Tongue (tissue), 2 donors: ENCODE results near the gene IARS2. TPM values are rescaled to one million over a fixed set of nuclear protein-coding genes. Genes with fewer than 3 reads are reported as not detected.
"Not testable (repeated sequence)": the region's sequence is repeated elsewhere in the genome, so short reads cannot be mapped to it uniquely, and the experiment has no call there.

ENCODE experiments used
- DNase-seq: peaks from one replicate; pipeline ENCODE4 v3.0.0-alpha.2; 2015
- total RNA-seq: library from RNA; depleted of rRNA; stranded (reverse); fragments of >200 nt; gene quantifications from one replicate; pipeline ENCODE4 v1.2.3, GENCODE V29; 2014

The IARS2 gene
- 89.8 TPM for total RNA-seq

- peak; percentile 94 for DNase-seq
These were observed at the start of gene IARS2 for GRCh38 chr1:220094016-220094911. TSS of gene IARS2 (plus strand) at chr1:220094132. CDS start at chr1:220094217, 85 bp downstream.

- no peak for DNase-seq
These were observed 49.1 kb upstream of the IARS2 start for GRCh38 chr1:220044678-220045355.

DNA sequence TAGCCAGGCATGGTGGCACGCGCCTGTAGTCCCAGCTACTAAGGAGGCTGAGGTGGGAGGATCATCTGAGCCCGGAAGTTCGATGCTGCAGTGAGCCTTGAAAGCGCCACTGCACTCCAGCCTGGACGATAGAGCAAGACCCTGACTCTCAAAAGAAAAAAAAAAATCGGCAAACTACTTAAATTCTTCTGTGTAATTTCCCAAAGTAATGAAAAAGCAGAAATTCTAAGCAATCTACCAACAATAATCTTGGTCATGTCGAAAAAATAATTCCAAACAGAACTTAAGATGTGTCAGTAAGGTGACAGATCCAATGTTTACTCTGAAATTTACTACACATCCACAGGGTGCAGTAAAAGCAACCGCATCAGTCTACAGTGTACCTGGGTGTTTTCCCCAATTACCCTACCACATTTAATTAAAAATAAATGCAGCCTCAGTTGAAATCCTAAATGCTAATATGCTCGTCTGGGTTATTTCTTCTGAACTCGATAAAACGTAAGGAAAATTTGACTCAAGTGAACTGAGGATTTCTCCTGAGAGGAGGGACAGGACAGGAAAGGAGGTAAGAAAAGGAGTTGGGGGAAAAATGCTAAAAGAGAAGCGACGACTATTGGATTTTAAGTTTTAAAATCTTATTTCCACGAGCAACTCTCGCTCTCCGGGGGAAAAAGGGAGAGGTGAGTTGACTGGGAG, 48.4 kb upstream of the IARS2 start:
- DNase-seq: no peak

GRCh38 chr1:220046052-220046930, 47.6 kb upstream of the IARS2 start, which contains the start of gene EPRS1:
TSS of gene EPRS1 (minus strand) at chr1:220046505. CDS start at chr1:220046388, 117 bp downstream.
- peak; percentile 98 for DNase-seq

DNA sequence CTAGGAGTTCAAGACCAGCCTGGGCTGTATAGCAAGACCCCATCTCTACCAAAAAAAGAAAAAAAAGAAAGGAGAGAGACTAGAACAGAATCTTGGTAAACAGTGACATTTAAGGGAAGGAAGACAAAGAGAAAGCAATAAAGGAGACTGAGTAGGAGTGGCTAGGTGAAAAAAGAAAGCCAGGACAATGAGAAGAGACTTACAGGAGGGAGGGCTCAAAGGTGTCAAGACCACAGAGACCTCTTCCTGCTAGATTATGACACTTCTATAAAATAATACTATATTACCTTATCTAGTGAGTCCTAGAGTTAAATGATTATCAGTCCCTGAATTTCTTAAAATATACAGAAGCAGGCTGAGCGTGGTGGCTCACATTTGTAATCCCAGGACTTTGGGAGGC, 37.6 kb upstream of the IARS2 start:
- DNase-seq: no peak

DNA sequence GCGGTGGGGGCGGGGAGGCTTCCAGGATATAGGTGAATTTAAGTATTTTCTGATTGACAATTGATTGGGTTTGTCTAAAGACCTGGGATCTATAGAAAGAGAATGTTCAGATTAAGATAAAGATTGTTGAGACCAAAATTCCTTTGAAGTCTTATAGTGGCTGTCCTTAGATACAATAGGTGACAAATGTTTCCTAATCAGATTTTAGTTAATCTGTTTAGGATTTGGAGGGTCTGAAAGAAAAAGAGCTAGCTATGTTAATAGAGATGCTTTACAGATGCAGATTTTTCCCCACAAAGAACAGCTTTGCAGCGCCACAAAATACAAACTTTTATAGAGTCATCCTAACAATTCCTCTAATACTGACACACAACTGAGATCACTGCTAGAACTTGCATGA, 33.1 kb upstream of the IARS2 start:
- no peak for DNase-seq

- DNase-seq: no peak
These were observed 31.3 kb upstream of the IARS2 start for GRCh38 chr1:220062629-220063028.

GRCh38 chr1:220067269-220068204, 26.4 kb upstream of the IARS2 start:
- DNase-seq: no peak

DNA sequence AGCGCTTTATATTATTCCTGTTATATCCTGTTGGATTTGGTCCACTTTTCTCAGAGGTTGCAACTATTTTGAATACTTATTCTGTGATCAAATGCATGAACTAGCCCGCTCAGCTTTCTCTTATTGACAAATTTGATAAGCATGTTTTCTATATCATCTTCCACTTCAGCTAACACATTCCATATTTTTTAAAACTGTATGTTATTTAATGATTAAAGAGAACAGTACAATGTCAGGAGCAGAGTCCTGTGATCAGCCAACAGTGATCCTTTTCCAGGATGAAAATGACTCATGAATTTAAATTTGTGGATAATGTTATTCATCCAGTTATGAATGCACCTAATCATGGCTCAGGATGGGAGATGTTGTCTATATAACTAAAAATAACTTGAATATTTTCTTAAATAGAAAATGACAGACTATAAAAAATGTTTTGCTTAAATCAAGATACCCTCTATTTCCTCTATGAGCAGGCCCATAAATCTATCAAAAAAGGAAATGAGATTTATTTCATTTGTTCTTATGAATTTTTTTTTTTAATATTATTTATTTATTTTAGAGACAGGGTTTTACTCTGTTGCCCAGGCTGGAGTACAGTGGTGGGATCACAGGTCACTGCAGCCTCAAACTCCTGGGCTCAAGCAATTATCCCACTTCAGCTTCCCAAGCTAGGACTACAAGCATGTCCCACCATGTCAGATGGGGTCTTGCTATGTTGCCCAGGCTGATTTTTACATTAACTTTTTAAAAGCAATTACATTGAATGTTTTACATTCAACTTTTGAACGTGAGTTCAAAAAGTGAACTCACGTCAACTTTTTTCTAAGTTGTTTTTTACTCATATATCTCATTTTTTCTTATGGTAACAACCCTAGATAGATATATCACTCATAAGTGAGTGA, 16.8 kb upstream of the IARS2 start:
- no peak for DNase-seq

DNA sequence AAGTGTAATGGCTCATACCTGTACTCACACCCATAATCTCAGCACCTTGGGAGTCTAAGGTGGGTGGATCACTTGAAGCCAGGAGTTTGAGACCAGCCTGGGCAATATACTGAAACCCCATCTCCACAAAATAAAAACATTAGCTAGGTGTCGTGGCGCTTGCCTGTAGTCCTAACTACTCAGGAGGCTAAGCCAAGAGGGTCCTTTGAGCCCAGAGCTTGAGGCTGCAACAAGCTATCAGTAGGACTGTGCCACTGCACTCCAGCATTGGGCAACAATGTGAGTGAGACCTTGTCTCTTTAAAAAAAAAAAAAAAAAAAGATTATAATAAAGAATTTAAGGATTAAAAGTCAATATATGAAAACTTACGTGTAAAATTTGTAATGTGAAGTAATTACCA, 16.0 kb upstream of the IARS2 start:
- DNase-seq: no peak

- DNase-seq: no peak
These were observed 9.5 kb upstream of the IARS2 start for GRCh38 chr1:220084460-220084859.

GRCh38 chr1:220086261-220086686, 7.7 kb upstream of the IARS2 start:
- not testable (repeated sequence) for DNase-seq

DNA sequence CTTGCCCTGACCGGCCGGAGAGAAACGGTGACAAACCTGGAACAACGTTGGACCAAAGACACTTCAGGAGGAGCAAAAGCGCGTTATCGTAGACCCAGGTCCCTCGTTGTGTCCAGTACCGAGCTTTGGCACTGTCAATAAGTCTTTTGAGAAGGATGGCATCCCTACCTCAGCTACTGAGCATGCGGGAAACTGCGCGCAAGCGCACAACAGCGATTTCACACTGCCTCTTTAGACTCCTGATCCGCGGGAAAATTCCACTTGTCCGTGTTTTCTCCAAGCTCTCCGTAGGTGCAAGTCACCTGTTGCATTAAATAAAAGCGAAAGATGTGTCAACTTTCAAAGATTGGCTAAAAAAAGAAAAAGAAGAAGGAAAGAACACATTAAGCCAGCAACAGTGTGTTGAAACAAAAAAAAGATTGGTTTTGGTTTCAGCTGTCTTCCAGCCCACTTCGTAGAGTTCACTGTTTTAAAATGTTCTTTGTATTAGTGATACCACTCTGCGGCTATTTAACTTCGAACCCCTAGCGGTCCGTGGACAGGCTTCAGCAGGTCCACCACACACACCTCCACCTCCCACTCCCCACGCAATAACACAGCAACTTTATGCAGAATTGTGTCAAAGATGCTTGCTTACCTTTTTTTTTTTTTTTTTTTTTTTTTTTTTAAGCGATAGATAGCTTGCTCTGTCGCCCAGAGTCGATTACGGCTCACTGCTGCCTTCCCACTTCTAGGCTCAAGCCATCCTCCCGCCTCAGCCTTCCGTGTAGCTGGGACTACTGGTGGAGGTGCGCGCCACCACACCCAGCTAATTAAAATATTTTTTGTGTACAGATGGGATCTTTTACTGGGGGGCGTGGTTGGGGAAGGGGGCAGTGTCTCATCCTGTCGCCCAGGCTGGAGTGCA, 4.0 kb upstream of the IARS2 start, which contains the start of gene BPNT1:
Gene BPNT1, minus strand, starts transcription at position 139 of the 907 bp plus-strand sequence. CDS start 9,942 bp downstream, outside the sequence.
- DNase-seq: peak; percentile 98

- DNase-seq: no peak
These were observed 1.2 kb upstream of the IARS2 start for GRCh38 chr1:220092694-220093093.

DNA sequence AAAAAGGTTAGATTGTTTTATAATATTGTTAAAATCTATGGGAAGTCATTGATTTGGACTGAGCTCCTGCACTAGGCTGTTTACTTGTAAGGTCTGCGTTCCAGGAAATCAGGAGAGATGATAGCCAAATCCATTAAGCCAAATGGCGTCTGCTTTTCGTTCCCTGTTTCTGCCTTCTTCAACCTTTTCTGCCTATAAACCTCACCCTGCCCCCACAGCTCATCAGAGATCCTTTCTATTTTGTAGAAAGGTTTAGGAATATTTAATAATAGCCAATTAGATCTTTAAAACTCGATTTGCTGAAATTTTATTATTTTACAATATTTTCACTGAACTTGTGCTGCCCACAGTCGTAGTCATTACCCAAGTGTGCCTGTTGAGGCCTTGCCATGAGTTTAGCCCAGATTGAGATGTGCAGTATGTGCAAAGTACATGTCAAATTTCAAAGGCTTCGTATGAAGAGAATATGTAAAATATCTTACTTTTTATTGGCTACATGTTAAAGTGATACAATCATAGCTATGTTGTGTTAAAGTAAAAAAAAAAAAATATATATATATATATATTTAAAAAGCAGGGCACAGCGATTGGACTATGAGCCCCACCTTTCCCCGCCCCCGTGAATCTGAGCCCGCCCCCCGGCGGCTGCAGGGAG, 444 bp upstream of the IARS2 start:
- DNase-seq: no peak

DNA sequence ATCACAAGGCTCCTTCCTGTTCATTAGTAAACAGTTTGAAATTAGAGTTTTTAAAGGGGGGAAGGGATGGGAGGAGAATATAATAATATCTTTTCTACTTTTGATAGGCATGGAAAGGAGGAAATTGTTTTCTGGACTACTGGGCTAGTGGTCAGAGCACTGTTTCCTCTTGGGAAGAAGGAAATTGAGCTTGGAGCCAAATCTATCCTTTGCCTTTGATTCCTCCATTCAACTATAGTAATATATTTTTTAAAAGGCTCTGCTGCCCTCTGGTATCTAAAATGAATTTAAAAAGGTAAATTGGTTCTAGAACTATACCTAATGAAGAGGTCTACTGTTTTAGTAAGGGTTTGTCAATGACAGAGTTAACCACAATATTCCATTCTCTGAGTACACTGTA, 5.9 kb downstream of the IARS2 start:
- DNase-seq: no peak

DNA sequence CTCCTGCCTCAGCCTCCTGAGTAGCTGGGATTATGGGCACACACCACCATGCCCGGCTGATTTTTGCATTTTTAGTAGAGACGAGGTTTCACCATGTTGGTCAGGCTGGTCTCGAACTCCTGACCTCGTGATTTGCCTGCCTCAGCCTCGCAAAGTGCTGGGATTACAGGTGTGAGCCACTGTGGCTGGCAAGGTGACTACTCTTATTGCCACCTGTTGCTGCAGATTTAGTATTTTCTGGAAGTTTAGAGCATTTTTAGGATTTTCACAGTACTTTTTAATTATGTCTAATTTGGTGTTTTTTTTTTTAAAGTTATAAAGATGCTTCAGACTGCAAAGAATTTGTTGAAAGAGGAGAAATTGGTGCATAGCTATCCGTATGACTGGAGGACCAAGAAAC, 16.5 kb downstream of the IARS2 start:
- DNase-seq: not testable (repeated sequence)

- not testable (repeated sequence) for DNase-seq
These were observed 18.7 kb downstream of the IARS2 start for GRCh38 chr1:220112600-220112999.
